Prostate gland (tissue), 2 donors: Measurements from ENCODE around the gene BCR. TPM values are rescaled to one million over a fixed set of nuclear protein-coding genes. Genes with fewer than 3 reads are reported as not detected.
A peak's percentile ranks its signal among the peaks of the same experiment; 100 is the strongest.

ENCODE experiments used
- DNase-seq: peaks from one replicate; pipeline ENCODE4 v3.0.0-alpha.2; 2019; ENCODE audit warnings: low spot score
- H3K27ac ChIP-seq, 2 donors: fragments of 200-600 bp; sonication (generic); 2 replicates each; pipeline ENCODE4 v1.5.1; 2017 to 2019
- H3K27me3 ChIP-seq: fragments of 200-600 bp; sonication (generic); replicated peaks from 2 replicates; pipeline ENCODE4 v1.5.1; 2019; ENCODE audit not compliant: insufficient read depth
- H3K36me3 ChIP-seq, 2 donors: fragments of 200-600 bp; sonication (generic); 1 replicate in 1 of 2; 2 replicates in 1 of 2; pipeline versions ENCODE4 v1.5.1 to v1.8.1; 2017 to 2019
- H3K4me1 ChIP-seq: fragments of 200-600 bp; sonication (generic); replicated peaks from 2 replicates; pipeline ENCODE4 v1.5.1; 2019
- H3K4me3 ChIP-seq, 2 donors: fragments of 200-600 bp; sonication (generic); 2 replicates each; pipeline ENCODE4 v1.5.1; 2017 to 2019
- H3K9me3 ChIP-seq: fragments of 200-600 bp; sonication (generic); 2 replicates; pipeline ENCODE4 v1.5.1; 2017
- CTCF ChIP-seq, 4 experiments: fragments of 200-600 bp in 2 of 4; fragments of 450-650 bp in 2 of 4; sonication (generic) in 2 of 4; IDR thresholded peaks; 1 replicate in 3 of 4; 2 replicates in 1 of 4; pipeline ENCODE4 v1.5.1; 2016 to 2019; ENCODE audit warnings: antibody characterized with exemption in 4 of 4, mild to moderate bottlenecking in 2 of 4, moderate library complexity in 2 of 4
- POLR2A ChIP-seq: fragments of 450-650 bp; IDR thresholded peaks from one replicate; pipeline ENCODE4 v1.6.1; 2016; ENCODE audit warnings: antibody characterized with exemption, mild to moderate bottlenecking
- POLR2AphosphoS5 ChIP-seq: sonication (generic); formaldehyde crosslinking; IDR thresholded peaks from one replicate; pipeline ENCODE4 v1.6.1; 2017; ENCODE audit warnings: antibody characterized with exemption
- WGBS: methylation state at CpG from one replicate; pipeline ENCODE4 v1.1.5; 2018; 5-methylcytosine and 5-hydroxymethylcytosine counted together
- intact Hi-C: fragments of 100-400 bp; cut with DNase I; formaldehyde crosslinking; loops from one replicate; pipeline ENCODE4 v1.14.2; 2022
- total RNA-seq, 2 donors: library from RNA; depleted of rRNA; stranded (reverse); fragments of >200 nt; gene quantifications; one replicate each; pipeline ENCODE4 v1.1.0, GENCODE V29; 2016

BCR gene
- total RNA-seq, 2 donors from 2014 or later, result 32.7 to 88.8 TPM

- no peak overlapping the region for H3K4me3 ChIP-seq
- no peaks in the 10 kb centered on the region for H3K9me3 ChIP-seq
- H3K4me1 ChIP-seq, result peaks cover 6% of the 10 kb centered on the region
- WGBS, result 84% methylated on average over 11 of the region's 13 CpGs
- TF ChIP-seq POLR2A (no peak), CTCF (IDR thresholded peaks at IDR 0.05) (no peak), POLR2AphosphoS5 (no peak)
- H3K27ac ChIP-seq, result no peak overlapping the region
- DNase-seq, result no peak
- no peaks in the 10 kb centered on the region for H3K27me3 ChIP-seq
- H3K36me3 ChIP-seq, result no peaks in the 10 kb centered on the region
- intact Hi-C loops, result no loop called here
These were observed 18.7 kb upstream of the BCR start for GRCh38 chr22:23161574-23161973.

GRCh38 chr22:23163665-23164064 lies 16.6 kb upstream of the BCR start:
- TF ChIP-seq POLR2AphosphoS5 (peak; percentile 89), CTCF (IDR thresholded peaks at IDR 0.05) (no peak)
- Histone ChIP-seq H3K9me3 (no peaks in the 10 kb centered on the region), H3K36me3 (no peaks in the 10 kb centered on the region), H3K4me3 (no peak overlapping the region), H3K27me3 (no peaks in the 10 kb centered on the region), H3K27ac (peak overlapping the region in 1 of 2 donors; percentile 58), H3K4me1 (peaks cover 6% of the 10 kb centered on the region)
- 31% methylated on average over 8 of the region's 8 CpGs for WGBS
- DNase-seq, result peak; percentile 95
- intact Hi-C loops, result no loop called here

- 70% methylated on average over 11 of the region's 11 CpGs for WGBS
- no peaks in the 10 kb centered on the region for H3K9me3 ChIP-seq
- no peaks in the 10 kb centered on the region for H3K27me3 ChIP-seq
- H3K36me3 ChIP-seq, result no peaks in the 10 kb centered on the region
- no peak for DNase-seq
- intact Hi-C loops, result no loop called here
- TF ChIP-seq POLR2AphosphoS5, result no peak
- TF ChIP-seq POLR2A, result no peak
- no peak for TF ChIP-seq CTCF (IDR thresholded peaks at IDR 0.05)
- H3K4me3 ChIP-seq, result no peak overlapping the region
- H3K4me1 ChIP-seq, result peaks cover 6% of the 10 kb centered on the region
- H3K27ac ChIP-seq, result peak overlapping the region in 1 of 2 donors; percentile 58
These were observed 16.2 kb upstream of the BCR start for GRCh38 chr22:23164091-23164490.

GRCh38 chr22:23166042-23166831 lies 14.1 kb upstream of the BCR start:
- no peaks in the 10 kb centered on the region for H3K27me3 ChIP-seq
- intact Hi-C loops, result no loop called here
- 82% methylated on average over 6 of the region's 6 CpGs for WGBS

More at GRCh38 chr22:23166042-23166831, 14.1 kb upstream of the BCR start:
- no peak overlapping the region for H3K4me3 ChIP-seq
- no peaks in the 10 kb centered on the region for H3K36me3 ChIP-seq
- no peak for DNase-seq
- H3K4me1 ChIP-seq, result peaks cover 6% of the 10 kb centered on the region
- TF ChIP-seq POLR2A (no peak), POLR2AphosphoS5 (no peak), CTCF (IDR thresholded peaks at IDR 0.05) (no peak)
- H3K9me3 ChIP-seq, result no peaks in the 10 kb centered on the region
- H3K27ac ChIP-seq, result no peak overlapping the region
